HG02938 (cell line): ENCODE measurements around the gene TIMM22.
A peak's percentile ranks its signal among the peaks of the same experiment; 100 is the strongest.
"Not testable (repeated sequence)": the region's sequence is repeated elsewhere in the genome, so short reads cannot be mapped to it uniquely, and the experiment has no call there.

Experiments used
- ATAC-seq: cut with Tn5 transposase; IDR thresholded peaks from one replicate; pipeline ENCODE4 v1.9.1; 2021; ENCODE audit warnings: mild to moderate bottlenecking, moderate library complexity; ENCODE audit not compliant: unreplicated experiment

The TIMM22 gene

DNA sequence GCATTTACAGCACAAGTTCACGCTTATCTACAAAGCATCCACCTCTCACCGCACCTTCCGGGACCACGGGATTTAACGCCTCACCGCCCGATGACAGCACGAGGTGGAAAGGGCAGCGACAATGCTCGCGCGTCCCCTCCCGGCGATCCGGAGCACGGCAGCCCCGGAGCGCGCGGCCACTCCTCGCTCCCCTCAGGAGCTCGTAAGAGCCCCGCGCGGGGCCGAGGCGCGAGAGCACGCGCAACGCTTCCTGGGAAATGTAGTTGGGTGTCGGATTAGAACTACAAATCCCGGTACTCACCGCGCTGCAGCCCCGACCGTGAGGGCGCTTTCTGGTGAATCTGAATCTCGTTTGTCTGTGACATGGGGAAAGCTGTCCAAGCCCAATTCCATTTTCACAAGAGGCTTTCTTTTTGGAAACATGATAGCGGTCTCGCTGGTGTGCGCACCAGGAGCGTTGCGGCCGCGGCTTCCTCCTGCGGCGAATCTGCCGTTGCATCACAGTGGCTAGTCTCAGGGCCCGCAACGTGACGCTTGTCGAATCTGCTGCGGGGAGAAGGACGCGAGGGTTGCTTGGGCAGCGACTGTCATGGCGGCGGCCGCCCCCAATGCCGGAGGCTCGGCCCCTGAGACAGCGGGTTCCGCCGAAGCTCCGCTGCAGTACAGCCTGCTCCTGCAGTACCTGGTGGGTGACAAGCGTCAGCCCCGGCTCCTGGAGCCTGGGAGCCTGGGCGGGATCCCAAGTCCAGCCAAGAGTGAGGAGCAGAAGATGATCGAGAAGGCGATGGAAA lies at the start of gene TIMM22:
Gene TIMM22, plus strand, starts transcription at position 576 of the 791 bp plus-strand sequence. Its CDS starts 14 bp downstream, at position 590.
- ATAC-seq, result peak; percentile 91

- ATAC-seq, result no peak
These were observed 48.6 kb upstream of the TIMM22 start for GRCh38 chr17:948284-948852.

DNA sequence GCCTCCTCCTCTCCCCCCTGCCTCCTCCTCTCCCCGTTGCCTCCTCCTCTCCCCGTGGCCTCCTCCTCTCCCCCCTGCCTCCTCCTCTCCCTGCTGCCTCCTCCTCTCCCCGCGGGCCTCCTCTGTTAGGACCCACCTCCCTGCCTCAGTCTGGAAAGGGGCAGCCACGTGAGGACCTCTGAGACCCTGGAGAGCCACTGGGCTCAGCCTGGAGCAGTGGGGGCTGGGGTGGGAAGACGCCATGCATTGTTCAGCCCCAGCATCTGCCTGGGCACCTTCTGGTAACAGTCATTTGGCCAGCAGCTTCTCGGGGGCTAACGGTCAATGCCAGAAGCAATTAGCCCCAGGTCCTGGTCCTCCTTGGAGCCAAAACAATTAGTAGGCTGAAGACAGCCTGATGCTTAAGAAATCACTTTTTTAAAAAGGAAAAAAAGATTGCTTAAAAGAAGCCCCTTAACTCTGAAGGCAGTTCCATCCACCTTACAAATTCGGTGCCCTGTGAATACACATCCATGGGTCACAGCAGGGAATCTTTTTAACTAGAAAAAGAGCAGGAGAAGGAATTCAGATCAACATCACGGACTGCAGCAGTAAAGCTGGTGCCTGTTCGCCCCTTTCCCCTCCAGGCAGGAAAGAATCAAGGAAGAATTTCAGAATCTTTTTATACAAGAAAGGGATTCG lies 47.2 kb upstream of the TIMM22 start:
- no peak for ATAC-seq

DNA sequence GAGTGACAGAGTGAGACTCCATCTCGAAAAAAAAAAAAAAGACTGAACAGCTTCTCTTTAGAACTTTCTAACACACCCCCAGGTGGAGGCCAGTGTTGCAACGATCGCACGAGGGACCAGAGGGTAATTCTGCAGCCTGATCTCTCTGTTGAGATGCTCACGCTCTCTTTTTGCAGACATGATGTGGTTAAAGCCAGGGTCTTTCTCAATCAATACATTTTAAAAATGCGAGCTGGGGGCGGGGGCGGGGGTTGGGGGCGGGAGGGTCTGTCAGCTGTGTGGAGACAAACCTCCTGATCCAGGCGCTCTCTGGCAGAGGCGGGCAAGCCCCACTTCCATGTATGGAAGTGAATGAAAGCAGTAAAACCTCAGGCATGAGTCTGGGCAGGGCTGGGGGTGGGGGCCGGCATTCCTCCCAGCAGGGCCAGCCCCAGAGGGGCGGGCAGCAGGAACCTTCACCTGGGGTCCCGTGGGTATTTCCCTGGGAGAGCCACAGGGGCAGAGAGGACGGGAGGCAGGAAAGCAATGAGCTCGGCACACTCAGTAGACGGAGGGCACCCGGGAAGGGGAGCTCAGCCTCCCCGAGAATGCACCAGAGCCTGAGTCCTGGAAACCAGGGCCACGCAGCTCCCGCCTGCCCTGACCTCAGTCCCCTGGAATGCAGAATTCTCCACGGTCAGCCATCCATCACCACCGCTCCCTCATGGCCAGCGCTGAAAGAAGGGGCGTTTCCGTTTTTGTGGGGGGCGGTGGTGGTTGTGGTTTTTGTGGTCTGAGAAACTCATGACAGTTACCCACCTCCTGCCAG lies 45.4 kb upstream of the TIMM22 start:
- ATAC-seq, result no peak

DNA sequence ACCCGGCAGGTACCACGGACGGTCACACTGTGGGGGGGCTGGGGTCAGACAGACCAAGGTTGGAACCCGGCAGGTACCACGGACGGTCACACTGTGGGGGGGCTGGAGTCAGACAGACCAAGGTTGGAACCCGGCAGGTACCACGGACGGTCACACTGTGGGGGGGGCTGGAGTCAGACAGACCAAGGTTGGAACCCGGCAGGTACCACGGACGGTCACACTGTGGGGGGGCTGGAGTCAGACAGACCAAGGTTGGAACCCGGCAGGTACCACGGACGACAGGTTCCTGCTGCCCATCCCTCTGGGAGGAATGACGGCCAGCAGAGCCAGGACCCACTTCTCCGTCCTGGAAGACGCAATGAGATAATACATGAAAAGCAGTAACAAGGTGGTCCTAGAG lies 44.3 kb upstream of the TIMM22 start:
- not testable (repeated sequence) for ATAC-seq

GRCh38 chr17:953767-954166 lies 43.2 kb upstream of the TIMM22 start:
- no peak for ATAC-seq

DNA sequence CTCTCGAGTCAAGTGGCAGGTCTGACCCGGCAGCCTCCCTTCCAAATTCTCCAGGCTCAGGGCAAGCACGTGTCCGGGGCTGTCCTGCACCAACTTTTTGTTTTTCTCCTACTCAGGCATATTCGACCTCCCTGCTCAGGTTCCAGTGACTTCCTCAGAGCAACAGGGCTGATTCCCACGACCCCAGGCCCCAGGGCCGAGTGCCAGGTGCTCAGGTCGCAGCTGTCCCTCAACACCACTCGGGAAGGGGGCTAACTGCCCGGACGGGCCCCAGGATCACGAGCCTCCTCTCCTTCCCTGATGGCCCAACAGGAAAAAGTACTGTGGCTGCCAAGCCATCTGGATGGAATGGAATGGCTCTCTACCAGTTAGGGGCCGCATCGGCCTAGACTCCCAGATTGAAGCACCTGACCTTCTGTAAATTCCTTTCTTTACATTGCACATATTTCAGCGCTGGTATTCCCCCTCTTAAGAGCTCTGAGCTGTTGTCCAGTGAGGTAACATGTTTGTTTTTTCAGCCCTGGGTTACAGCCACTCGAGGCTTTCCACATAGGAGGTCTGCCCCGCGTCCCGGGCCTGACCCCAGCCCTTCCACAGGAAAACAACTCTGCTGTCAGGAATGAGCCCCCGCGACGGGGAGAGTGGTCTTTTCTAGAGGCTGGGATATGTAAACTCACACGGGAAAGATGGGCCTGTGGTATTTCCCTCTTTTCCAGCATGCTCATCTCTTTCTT lies 42.3 kb upstream of the TIMM22 start:
- no peak for ATAC-seq

DNA sequence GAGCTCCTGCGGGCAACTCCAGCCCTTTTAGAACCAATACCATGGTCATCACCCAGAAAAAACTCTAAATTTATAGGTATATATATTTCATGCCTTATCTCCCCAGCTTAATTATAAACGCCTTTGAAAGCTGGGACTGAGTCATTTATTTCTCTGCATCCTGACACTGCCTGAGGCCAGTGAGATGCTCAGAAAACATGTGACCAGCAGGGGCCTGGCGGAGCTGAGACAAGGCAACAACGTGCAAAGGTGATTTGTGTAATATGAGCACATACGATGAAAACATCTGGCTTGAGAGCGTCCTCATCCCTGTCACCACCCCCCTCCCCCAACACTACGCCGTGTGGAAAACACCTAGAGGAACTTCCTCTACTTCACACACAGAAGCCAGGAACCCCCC lies 40.0 kb upstream of the TIMM22 start:
- no peak for ATAC-seq

DNA sequence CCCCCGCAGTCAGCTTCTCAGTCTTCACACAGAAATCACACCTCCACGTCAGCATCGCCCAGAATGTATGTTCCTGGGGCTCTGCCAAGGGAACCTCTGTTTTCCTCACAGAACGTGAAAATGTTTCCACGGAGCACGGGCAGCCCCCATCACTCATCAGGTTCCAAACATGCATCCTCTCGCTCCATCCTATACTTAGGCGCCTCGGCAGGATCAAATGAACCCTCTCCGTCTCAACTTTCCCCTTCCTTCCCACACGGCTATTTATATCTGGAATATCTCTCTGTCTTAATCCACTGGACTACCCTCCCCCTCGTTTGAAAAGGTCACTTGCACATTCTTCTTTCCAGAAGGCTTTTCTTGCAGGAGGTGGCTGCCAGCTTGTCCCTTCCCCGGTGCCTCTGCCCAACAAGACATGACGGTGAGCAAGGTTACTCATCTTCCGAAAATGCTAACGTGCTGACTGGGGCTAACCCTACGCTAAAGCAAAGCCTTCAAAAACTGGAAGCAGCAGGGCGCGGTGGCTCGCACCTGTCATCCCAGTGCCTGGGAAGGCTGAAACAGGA lies 39.0 kb upstream of the TIMM22 start:
- ATAC-seq, result no peak

GRCh38 chr17:958712-959451 lies 38.0 kb upstream of the TIMM22 start:
- ATAC-seq, result no peak

DNA sequence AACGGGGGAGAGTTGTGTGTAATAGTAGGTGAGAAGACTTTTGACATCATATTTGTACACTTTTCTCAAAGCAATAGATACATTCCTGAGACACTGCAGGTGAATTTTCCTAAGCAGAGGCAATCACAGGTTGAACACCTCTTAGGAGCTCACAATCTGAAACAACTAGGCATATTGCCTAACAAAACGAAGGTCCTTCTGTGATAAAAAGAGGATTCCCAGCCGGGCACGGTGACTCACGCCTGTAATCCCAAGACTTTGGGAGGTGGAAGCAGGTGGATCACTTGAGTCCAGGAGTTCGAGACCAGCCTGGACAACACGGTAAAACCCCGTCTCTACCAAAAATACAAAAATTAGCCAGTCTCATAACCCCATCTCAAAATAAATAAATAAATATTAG lies 34.8 kb upstream of the TIMM22 start:
- ATAC-seq, result no peak

DNA sequence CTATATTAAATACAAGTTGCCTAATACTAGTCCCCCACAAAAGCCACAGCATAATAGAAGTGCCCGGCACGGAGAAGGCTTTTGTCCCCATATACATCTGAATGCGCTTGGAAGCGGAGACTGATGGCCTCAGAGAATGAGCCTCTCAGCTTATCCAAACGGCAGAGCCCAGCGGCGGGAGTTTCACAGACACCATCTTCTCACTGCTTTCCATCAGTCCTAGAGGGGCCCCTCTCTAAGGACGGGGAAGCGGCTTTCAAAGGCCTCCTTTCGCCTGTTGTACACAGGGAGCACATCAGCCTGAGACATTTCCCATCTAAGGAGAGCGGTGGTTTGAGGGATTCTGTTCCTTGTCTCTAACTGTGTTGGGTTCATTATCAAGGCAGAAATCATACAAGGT lies 34.3 kb upstream of the TIMM22 start:
- ATAC-seq, result no peak

GRCh38 chr17:964876-965275 lies 32.1 kb upstream of the TIMM22 start:
- ATAC-seq, result no peak

GRCh38 chr17:965311-965989 lies 31.5 kb upstream of the TIMM22 start:
- ATAC-seq, result no peak

GRCh38 chr17:967122-967521 lies 29.8 kb upstream of the TIMM22 start:
- ATAC-seq, result no peak

GRCh38 chr17:968812-969730 lies 27.9 kb upstream of the TIMM22 start:
- ATAC-seq, result no peak

- ATAC-seq, result no peak
These were observed 27.0 kb upstream of the TIMM22 start for GRCh38 chr17:969811-970355.

DNA sequence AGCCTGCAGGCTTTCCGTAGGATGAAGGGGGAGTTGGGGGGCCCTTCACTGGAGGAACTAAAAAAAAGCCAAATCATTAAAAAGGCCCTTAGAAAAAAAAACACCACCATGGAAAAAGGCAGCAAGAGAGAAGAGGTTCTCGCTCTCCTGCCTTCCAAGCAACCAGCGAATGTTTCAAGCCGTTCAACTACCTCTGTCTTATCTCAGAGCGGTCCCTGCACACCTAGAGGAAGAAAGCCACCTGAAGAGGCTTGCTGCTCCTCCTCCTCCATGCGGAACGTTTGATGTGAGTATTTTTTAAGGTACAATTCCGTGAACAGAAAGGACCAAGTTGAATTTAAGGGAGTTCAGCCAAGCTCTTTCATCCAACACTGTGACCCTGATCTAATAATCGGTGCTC lies 26.6 kb upstream of the TIMM22 start:
- no peak for ATAC-seq
